HG02884 (cell line): Measurements from ENCODE around the gene HSPA12A.

Experiments used
- ATAC-seq: cut with Tn5 transposase; IDR thresholded peaks from one replicate; pipeline ENCODE4 v1.9.1; 2021; ENCODE audit warnings: mild to moderate bottlenecking, moderate library complexity; ENCODE audit not compliant: unreplicated experiment

HSPA12A gene, protein sequence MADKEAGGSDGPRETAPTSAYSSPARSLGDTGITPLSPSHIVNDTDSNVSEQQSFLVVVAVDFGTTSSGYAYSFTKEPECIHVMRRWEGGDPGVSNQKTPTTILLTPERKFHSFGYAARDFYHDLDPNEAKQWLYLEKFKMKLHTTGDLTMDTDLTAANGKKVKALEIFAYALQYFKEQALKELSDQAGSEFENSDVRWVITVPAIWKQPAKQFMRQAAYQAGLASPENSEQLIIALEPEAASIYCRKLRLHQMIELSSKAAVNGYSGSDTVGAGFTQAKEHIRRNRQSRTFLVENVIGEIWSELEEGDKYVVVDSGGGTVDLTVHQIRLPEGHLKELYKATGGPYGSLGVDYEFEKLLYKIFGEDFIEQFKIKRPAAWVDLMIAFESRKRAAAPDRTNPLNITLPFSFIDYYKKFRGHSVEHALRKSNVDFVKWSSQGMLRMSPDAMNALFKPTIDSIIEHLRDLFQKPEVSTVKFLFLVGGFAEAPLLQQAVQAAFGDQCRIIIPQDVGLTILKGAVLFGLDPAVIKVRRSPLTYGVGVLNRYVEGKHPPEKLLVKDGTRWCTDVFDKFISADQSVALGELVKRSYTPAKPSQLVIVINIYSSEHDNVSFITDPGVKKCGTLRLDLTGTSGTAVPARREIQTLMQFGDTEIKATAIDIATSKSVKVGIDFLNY

GRCh38 chr10:116742367-116743265, at the start of gene HSPA12A:
TSS of gene HSPA12A (minus strand) at chr10:116742566. CDS start at chr10:116742469, 97 bp downstream.
- peak; percentile 91 for ATAC-seq

DNA sequence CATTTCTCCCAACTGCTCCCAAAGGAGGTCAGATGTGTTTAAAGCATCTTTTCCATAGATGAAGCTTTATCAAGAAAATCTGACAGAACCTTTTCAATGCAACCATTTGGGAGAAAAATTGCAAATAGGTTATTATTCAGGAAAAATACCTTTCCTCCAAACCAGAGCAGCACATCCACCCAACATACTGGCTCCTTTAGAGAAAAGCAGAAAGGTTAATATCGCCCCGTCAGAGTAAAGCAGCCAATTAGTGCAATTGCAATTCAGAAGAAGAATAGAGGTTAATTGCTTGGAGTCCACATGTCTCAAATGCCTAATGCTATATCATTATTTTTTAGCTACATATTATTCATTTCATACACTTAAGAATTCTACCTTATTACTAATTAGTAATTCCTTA, 48.9 kb upstream of the HSPA12A start:
- no peak for ATAC-seq

DNA sequence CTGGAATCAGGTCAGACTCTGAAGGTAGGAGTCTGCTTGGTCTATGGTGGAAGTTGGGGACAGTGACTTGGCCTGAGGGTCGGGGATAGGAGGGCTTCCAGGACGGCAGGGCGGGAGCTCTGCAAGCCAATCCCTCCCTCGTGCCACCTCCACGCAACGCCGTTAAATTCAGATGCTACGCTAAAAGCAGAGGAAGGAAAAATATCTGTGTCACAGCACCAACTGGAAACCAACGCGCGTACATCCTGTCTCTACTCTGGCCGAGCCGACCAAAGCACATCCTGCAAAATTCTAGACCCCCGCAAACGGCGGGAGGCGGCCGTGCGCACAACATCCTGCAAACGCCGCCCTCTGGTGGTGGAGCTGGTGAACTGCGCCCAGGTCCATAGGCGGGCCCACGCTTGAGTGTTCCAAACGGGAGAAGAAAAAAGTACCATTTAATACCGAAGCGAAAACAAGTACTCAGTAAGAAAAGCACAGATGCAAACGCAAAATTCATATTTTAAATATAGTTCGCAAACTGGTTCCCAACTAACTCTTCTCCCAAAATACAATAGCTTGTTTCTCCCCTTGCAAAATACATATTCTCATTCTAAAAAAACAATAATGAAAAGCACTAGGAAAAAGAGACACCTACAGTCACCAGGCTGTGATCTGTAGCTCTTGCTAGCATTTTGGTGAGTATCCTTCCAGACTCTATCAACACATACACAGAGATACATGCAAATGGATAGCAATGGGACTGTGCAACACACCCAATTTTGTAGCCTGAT, 45.7 kb upstream of the HSPA12A start:
- ATAC-seq: peak; percentile 69

DNA sequence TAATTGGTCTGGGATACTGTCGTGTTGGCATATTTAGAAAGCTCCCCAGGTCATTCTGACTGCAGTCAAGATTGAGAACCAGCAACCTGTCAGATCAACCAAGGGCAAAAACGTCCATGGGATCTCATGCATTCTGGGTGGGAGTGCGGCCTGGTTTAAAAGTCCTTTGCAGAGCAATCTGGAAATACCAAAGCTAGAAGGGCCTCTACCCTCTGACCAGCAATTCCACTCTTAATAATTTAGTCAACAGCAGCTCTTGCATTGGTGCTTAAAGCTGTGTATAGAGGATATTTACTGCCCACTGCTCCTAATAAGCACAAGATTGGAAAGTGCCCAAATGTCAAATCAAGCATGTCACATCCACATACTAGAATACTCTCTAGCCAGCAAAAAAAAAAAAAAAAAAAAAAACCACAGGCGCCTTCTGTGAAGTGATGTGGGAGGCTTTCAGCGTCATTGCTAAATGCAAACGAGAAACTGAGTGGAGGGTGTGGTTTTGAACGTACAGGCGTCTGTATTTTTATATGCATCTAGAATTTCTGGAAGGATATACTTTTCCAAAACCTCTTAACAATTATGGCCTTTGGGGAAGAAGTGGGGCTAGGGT, 44.8 kb upstream of the HSPA12A start:
- ATAC-seq: no peak

DNA sequence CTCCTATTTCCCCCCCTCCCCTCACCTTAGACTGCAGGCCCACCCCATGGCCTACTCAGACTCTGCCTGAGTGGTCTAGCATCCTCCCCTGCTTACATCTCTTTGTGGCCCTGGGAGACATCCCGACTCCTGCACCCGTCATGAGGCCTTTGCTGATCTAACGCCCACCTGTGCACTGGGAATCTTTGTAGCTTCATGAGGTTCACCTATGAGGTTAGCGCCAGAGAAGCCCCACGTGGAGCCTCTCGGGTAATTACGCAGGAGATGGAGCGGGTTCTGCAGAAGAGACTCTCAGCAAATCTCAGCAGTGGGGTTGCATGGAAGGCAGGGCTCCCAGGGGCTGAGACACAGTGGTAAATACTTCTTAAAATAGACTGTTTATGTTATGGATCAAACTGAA, 43.5 kb upstream of the HSPA12A start:
- no peak for ATAC-seq

- no peak for ATAC-seq
Measured at GRCh38 chr10:116785282-116785681, 42.9 kb upstream of the HSPA12A start.

DNA sequence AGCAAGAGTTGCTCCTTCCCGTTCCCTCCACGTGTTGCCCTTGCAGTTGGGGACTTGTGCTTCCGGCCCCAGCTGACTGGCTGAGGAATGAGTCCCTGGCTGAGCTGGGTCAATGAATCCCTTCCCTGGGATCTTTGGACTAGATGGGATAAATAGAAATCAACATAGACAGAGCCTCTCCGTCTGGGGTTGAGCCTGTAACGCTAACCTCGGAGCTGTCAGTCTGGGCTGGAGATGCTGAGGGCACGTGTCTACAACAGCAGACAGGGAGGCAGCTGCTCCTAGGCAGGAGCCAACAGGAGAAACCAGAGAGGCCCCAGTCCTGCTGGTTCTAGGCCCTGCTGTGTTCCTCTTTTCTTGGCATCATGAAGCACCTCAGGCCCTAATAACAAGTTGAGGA, 42.3 kb upstream of the HSPA12A start:
- no peak for ATAC-seq

GRCh38 chr10:116784035-116784434, 41.7 kb upstream of the HSPA12A start:
- no peak for ATAC-seq

DNA sequence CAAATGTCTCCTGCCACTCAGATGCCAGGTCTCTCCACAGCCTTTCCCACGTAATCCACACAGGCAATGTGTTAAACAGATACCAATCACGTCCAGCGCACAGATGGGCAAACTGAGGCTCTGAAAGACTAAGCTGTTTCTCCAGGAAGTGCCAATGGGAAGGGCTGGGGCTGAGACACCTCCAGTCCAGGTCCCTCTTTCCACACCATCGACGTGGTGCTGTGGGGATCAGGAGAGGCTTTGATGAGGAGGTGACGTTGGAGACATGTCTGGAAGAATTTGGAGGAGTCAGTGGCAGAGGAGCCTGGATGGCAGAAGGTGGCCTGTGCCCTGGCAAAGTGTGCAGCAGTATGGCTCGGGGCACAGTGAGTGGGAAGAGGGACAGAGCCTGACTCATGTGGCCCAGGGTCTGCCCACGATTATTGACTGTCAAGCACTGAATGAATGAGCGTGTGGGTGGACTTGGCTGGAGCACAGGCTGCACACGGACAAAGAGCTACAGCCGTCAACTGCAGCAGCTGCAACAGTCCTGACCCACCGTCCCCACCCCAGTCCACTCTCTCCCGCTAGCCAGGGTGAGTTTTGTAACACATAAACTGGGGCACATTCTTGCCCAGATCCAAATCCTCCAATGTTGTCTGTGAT, 40.8 kb upstream of the HSPA12A start:
- ATAC-seq: no peak

DNA sequence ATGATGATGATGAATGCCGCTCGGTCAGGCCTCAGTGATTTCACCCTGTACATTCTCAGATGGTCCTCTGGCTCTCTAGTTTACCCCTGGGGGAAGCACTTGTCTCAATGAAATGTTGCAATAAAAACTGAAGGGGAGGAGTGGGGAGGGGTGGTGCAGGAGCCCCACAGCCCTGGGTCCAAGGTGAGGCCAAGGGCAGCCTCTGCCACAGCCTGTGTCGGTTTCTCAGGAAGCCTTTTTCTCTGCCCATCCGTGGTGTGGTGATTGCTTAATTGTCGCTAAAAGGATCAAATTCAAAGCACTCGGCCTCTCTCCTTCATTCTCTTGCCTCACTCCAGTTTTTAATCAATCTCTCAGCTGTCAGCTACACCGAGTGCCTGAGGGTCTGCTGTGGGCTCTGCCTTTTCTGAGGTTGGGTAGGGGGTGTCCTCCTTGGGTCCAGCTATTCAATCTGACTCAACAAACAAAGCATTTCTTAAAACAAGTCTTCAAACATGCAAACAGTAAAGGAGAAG, 39.1 kb upstream of the HSPA12A start:
- no peak for ATAC-seq

- no peak for ATAC-seq
Measured at GRCh38 chr10:116780691-116781205, 38.4 kb upstream of the HSPA12A start.

- no peak for ATAC-seq
Measured at GRCh38 chr10:116779076-116779687, 36.8 kb upstream of the HSPA12A start.

DNA sequence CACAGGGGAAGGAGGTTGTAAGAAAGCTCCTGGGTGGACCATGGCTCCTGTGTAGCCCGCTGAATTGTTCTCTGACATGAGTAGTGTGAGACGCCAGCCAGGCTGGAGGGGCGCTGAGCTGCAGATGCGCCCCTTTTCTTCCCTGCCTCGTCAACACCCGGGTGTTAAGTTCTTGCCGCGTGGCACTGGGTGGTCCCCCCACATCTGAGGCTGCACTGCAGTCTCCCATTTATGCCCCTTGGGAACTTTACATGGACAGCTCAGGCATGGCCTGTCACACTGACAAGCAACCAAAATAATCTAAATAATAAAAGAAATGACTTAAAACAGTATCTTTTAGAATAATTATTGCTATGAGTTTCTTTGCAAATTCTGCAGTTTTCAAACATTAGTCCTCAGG, 34.6 kb upstream of the HSPA12A start:
- no peak for ATAC-seq

DNA sequence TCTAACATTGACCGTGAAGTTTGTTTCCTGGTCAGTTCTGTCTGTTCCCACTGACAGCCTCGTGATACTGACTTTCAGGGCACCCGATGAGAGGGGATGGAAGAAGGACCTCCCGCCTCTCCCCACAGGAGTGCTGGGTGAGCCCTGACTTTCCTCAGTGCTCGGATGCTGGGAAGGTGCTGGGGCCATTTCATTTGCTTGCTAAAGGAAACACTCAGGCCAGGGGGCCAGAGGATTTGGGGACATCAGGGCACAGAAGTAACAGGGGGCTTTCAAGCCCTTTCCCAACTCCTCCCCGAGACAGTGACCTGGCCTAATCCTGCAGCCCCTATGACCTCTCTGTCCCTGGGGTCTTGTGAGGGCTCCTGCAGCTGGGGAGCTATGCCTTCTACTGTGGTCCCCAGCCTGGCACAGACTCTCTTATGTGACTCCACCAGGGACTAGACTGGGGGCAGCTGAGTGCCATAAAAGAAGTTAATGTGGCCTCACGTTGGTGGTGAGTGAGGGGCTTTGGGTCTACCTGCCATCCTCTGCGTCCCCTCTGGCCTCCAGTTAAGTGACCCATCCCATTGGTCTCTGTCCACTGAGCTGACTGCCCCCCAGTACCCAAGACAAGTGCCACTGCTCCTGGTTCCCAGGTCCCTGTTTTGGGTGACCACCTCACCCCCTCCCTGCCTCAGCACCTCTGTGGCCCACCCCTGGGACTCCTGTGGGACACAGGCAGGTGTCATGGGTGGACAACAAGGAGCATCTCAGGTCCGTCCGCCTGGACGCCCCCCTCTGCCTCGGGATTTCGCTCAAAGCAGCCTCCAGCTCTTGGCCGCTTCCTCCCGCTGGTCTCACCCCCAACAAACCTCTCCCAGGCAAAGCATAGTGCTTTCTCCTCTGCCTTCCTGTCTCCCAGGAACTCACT, 33.4 kb upstream of the HSPA12A start:
- no peak for ATAC-seq

DNA sequence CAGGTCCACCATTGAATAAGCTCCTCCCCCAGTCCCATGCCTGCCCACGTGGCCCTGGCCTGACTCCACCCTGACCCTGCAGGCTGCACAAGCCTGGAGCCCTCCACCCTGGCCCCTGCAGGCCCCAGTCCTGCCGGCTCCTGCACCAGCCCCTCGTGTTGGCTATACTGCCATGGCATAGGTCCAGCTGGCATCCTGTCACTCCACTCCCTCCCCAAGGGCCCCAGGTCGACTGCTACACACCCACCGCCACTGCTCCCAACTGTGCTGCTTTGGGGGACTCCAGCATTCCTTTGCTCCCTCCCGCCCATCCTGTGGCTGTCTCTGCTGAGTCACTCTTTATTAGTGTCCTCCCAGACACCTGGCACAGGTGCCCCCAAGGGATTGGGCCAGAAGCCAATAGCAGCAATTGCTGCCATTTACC, 32.4 kb upstream of the HSPA12A start:
- no peak for ATAC-seq

DNA sequence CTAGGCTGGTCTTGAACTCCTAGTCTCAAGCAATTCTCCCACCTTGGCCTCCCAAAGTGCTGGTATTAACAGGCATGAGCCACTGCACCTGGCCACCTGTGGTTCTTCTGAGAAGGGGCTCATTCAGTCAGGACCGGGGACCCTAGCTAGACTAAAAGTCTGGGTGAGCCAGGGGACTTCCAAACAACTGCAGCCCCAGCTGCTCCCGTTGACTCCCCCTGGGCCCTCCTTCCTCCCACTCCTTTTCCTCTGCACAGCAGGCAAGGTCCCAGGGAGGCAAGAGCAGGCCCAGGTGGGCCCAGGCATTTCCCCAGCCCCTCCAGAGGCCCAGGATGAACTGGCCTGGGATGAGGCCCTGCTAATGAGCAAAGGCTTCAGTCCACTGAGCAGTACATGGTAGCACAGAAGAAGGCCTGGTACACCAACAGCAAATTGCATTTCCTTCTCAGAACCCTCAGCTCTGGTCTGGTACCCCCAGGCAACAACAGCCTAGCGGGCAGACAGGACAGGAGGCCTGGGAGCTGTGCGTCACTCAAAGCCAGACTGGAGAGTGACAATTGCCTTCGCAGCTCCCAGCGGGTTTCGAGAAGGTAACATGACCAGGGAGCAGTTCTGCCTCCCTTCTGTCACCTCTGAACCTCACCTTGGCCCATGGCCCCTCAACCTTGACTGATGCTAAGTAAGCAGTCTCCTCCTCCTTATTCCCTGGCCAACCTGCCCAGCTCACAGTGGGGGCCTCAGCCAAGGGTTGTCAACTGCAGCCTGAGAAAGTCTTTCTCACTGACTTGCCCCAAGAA, 30.7 kb upstream of the HSPA12A start:
- no peak for ATAC-seq
